WTC11 (cell line): ENCODE measurements around the gene RDH8. TPM values are rescaled to one million over a fixed set of nuclear protein-coding genes. Genes with fewer than 3 reads are reported as not detected.

ENCODE experiments used
- AFF4 ChIP-seq: sonication (generic); formaldehyde crosslinking; IDR thresholded peaks from 2 replicates; pipeline ENCODE4 v1.8.1; 2023; ENCODE audit warnings: mild to moderate bottlenecking, missing genetic modification reagents, borderline replicate concordance
- AR ChIP-seq: fragments of 250-450 bp; sonication (Bioruptor Pico); IDR thresholded peaks from 2 replicates; pipeline ENCODE4 v1.9.0; 2021; ENCODE audit warnings: mild to moderate bottlenecking
- CREM ChIP-seq: sonication (generic); formaldehyde crosslinking; IDR thresholded peaks from 2 replicates; pipeline ENCODE4 v1.8.1; 2022; ENCODE audit warnings: mild to moderate bottlenecking, missing genetic modification reagents, moderate library complexity
- KAT7 ChIP-seq: sonication (generic); formaldehyde crosslinking; IDR thresholded peaks from 2 replicates; pipeline ENCODE4 v1.8.1; 2023; ENCODE audit warnings: missing genetic modification reagents, mild to moderate bottlenecking, borderline replicate concordance
- ZNF281 ChIP-seq: sonication (generic); formaldehyde crosslinking; IDR thresholded peaks from 2 replicates; pipeline ENCODE4 v1.8.0; 2023; ENCODE audit warnings: mild to moderate bottlenecking, missing genetic modification reagents
- ZNF317 ChIP-seq: sonication (generic); formaldehyde crosslinking; IDR thresholded peaks from 2 replicates; pipeline ENCODE4 v1.8.1; 2023; ENCODE audit warnings: low read depth, mild to moderate bottlenecking, moderate library complexity, missing genetic modification reagents, borderline replicate concordance
- ZNF425 ChIP-seq: fragments of 250-450 bp; sonication (Bioruptor Pico); conservative IDR thresholded peaks from 2 replicates; pipeline ENCODE4 v1.9.0; 2021; ENCODE audit warnings: mild to moderate bottlenecking
- total RNA-seq: library from RNA; stranded (reverse); gene quantifications from 3 replicates; pipeline ENCODE4 v1.2.3, GENCODE V29; 2021
- TF ChIP-seq, protein P1 (sequence below): sonication (generic); formaldehyde crosslinking; IDR thresholded peaks from 2 replicates; pipeline ENCODE4 v1.8.0; 2022; ENCODE audit warnings: missing genetic modification reagents
- TF ChIP-seq, protein P2 (sequence below): fragments of 250-450 bp; sonication (Bioruptor Pico); IDR thresholded peaks from 2 replicates; pipeline ENCODE4 v1.9.0; 2021; ENCODE audit warnings: moderate library complexity, mild to moderate bottlenecking, inconsistent platforms, borderline replicate concordance

RDH8 gene
- total RNA-seq, 1 experiment from 2014 or later: not detected

- TF ChIP-seq, protein P1, sequence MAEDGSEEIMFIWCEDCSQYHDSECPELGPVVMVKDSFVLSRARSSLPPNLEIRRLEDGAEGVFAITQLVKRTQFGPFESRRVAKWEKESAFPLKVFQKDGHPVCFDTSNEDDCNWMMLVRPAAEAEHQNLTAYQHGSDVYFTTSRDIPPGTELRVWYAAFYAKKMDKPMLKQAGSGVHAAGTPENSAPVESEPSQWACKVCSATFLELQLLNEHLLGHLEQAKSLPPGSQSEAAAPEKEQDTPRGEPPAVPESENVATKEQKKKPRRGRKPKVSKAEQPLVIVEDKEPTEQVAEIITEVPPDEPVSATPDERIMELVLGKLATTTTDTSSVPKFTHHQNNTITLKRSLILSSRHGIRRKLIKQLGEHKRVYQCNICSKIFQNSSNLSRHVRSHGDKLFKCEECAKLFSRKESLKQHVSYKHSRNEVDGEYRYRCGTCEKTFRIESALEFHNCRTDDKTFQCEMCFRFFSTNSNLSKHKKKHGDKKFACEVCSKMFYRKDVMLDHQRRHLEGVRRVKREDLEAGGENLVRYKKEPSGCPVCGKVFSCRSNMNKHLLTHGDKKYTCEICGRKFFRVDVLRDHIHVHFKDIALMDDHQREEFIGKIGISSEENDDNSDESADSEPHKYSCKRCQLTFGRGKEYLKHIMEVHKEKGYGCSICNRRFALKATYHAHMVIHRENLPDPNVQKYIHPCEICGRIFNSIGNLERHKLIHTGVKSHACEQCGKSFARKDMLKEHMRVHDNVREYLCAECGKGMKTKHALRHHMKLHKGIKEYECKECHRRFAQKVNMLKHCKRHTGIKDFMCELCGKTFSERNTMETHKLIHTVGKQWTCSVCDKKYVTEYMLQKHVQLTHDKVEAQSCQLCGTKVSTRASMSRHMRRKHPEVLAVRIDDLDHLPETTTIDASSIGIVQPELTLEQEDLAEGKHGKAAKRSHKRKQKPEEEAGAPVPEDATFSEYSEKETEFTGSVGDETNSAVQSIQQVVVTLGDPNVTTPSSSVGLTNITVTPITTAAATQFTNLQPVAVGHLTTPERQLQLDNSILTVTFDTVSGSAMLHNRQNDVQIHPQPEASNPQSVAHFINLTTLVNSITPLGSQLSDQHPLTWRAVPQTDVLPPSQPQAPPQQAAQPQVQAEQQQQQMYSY (CRISPR knock-in tag): no peak
- TF ChIP-seq CREM (no peak), AFF4 (CRISPR knock-in tag) (no peak), ZNF317 (CRISPR knock-in tag) (no peak), KAT7 (CRISPR knock-in tag) (no peak), ZNF425 (CRISPR knock-in tag) (no peak), ZNF281 (CRISPR knock-in tag) (no peak), AR (CRISPR knock-in tag) (no peak)
- TF ChIP-seq, protein P2, sequence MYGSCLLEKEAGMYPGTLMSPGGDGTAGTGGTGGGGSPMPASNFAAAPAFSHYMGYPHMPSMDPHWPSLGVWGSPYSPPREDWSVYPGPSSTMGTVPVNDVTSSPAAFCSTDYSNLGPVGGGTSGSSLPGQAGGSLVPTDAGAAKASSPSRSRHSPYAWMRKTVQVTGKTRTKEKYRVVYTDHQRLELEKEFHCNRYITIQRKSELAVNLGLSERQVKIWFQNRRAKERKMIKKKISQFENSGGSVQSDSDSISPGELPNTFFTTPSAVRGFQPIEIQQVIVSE (CRISPR knock-in tag): no peak
Observed at GRCh38 chr19:10069046-10069445, 55.8 kb downstream of the RDH8 start (continued).
